Lower lobe of right lung (tissue), 2 donors: Measurements from ENCODE around the gene LYSMD1. TPM values are rescaled to one million over a fixed set of nuclear protein-coding genes. Genes with fewer than 3 reads are reported as not detected.

Experiments
- ATAC-seq, 2 donors: fragments of 200-7000 bp; cut with Tn5 transposase; one replicate each; pipeline ENCODE4 v1.9.1; 2020 to 2022; ENCODE audit warnings: mild to moderate bottlenecking in 2 of 2, moderate library complexity in 2 of 2
- DNase-seq: peaks from one replicate; pipeline ENCODE4 v3.0.0-alpha.2; 2020
- H3K27ac ChIP-seq: fragments of 200-600 bp; one replicate; pipeline ENCODE4 v1.8.0; 2022
- H3K27me3 ChIP-seq: fragments of 200-600 bp; one replicate; pipeline ENCODE4 v1.8.0; 2022; ENCODE audit warnings: low read depth
- H3K36me3 ChIP-seq: fragments of 200-600 bp; one replicate; pipeline ENCODE4 v1.8.0; 2022; ENCODE audit warnings: mild to moderate bottlenecking
- H3K4me1 ChIP-seq: fragments of 200-600 bp; one replicate; pipeline ENCODE4 v1.8.0; 2022
- H3K4me3 ChIP-seq: fragments of 200-600 bp; one replicate; pipeline ENCODE4 v1.8.0; 2022; ENCODE audit warnings: mild to moderate bottlenecking
- H3K9me3 ChIP-seq: fragments of 200-600 bp; one replicate; pipeline ENCODE4 v1.8.0; 2022
- intact Hi-C: fragments of 100-400 bp; cut with DNase I; formaldehyde crosslinking; loops from one replicate; pipeline ENCODE4 v1.11.0; 2022
- total RNA-seq: library from RNA; stranded (reverse); fragmentation: NEBNext Ultra II Directional; extraction: Animal tissue kit (Norgen Biotek cat#: 25700); gene quantifications from one replicate; pipeline ENCODE4 v1.2.1, GENCODE V29; 2021
- TF ChIP-seq, protein P1 (sequence below): fragments of 200-600 bp; IDR thresholded peaks from one replicate; pipeline ENCODE4 v1.8.0; 2022; ENCODE audit warnings: antibody characterized with exemption, mild to moderate bottlenecking
- donor health status: DM: no; HTN: yes; CAD: no; lungs with severe emphysema.

Gene LYSMD1
- total RNA-seq, 1 donor from 2014 or later, result 6.5 TPM

DNA sequence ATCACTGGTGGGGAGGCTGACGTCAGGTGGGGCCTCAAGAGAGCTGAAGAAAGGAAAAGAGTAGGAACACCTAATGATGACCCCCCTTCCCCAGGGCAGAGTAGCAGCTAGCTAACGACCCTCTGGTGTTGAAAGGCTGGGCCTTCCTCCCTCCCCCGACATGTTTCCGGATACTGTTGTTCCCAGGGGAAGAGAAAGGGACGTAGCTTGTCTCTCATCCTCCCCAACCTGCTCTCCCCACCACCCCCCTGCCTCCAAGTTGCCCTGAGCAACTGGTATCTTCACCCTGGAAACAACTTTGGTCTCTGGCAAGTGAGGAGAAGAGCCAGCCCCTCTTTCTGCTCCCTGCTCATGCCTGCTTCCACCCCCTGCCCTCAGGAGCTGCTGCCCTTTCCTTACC, 21.7 kb downstream of the LYSMD1 start:
- no peaks in the 10 kb centered on the region for H3K27me3 ChIP-seq
- intact Hi-C loops, result no loop called here
- no peak for ATAC-seq
- no peaks in the 10 kb centered on the region for H3K9me3 ChIP-seq
- TF ChIP-seq, protein P1, sequence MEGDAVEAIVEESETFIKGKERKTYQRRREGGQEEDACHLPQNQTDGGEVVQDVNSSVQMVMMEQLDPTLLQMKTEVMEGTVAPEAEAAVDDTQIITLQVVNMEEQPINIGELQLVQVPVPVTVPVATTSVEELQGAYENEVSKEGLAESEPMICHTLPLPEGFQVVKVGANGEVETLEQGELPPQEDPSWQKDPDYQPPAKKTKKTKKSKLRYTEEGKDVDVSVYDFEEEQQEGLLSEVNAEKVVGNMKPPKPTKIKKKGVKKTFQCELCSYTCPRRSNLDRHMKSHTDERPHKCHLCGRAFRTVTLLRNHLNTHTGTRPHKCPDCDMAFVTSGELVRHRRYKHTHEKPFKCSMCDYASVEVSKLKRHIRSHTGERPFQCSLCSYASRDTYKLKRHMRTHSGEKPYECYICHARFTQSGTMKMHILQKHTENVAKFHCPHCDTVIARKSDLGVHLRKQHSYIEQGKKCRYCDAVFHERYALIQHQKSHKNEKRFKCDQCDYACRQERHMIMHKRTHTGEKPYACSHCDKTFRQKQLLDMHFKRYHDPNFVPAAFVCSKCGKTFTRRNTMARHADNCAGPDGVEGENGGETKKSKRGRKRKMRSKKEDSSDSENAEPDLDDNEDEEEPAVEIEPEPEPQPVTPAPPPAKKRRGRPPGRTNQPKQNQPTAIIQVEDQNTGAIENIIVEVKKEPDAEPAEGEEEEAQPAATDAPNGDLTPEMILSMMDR, result no peak
- no peak overlapping the region for H3K27ac ChIP-seq
- peaks cover 5% of the 10 kb centered on the region for H3K36me3 ChIP-seq
- peaks cover 26% of the 10 kb centered on the region for H3K4me1 ChIP-seq
- no peak overlapping the region for H3K4me3 ChIP-seq
- DNase-seq, result no peak

DNA sequence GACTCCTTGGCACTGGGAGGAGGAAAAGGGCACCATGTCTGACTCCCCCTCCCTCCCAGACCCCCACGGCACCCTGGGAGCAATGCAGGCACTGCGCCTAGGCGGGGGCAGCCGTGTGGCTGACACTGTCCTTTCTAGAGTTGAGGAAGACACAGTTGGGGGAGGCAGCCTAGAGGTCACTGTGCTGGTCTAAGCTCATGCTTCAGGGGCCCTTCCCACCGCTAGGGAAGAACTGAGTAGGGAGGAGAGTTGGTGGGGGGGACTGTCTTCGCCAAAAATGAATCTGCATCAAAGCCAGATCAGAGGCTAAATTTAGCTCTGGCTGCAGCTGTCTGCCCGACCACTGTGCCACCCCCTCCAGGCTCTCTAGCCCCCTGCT, 22.7 kb downstream of the LYSMD1 start:
- no peaks in the 10 kb centered on the region for H3K27me3 ChIP-seq
- H3K4me3 ChIP-seq, result no peak overlapping the region
- no peak for DNase-seq
- H3K4me1 ChIP-seq, result peaks cover 26% of the 10 kb centered on the region
- H3K27ac ChIP-seq, result no peak overlapping the region
- H3K9me3 ChIP-seq, result no peaks in the 10 kb centered on the region
- intact Hi-C loops, result no loop called here
- peaks cover 5% of the 10 kb centered on the region for H3K36me3 ChIP-seq
- TF ChIP-seq, protein P1, result no peak
- ATAC-seq, result no peak

DNA sequence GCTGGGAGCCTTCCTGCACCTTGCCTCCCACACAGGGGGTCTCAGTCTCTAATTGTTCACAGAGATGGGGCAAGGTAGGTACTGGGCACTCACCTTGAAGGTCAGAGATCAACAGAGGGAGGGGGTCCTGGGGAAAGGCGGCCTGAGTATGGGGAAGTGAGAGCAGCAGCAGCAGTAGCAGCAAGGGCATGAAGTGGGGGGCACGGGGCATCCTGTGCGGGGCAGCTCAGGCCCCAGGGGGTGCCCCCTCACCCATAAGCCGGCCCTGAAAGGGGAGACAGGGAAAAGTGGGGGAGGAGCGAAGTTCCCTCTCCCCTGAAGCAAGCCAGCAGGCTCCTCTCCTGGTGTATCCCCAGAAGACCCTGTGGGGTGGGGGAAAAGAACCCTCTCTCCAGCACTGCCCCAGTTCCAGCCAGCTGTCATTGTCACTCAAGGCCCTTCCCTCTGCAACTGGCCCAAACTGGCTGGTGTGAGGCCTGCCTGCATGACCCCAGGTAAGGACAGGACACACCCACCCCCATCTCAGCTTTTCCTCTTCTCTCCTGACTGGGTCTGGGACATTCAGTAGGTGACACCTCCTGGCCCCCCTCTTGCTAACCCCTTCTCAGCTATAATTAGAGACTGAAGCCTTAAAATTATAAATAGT, 23.2 kb downstream of the LYSMD1 start:
- intact Hi-C loops, result no loop called here
- DNase-seq, result no peak

DNA sequence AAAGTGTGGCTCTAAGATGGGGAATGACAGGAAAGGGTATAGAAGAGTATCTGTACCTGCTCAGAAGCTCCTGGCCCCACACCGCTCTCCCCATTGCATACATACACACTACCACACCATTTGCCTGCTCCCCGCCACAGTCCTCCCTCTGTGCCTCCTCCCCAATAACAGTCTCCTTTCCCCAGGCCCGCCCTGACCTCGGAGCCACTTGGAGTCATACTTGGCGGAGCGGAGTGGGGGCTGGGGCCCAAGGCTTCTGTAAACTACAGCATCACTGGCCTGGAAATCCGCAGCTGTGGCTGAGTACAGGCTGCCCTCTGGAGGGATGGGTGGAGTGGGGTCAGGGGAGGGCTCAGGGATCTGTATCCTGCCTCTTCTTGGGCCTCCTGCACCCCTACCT, 27.9 kb downstream of the LYSMD1 start:
- no peaks in the 10 kb centered on the region for H3K27me3 ChIP-seq
- no peak overlapping the region for H3K27ac ChIP-seq
- ATAC-seq (no peak), DNase-seq (no peak)
- no peaks in the 10 kb centered on the region for H3K9me3 ChIP-seq
- intact Hi-C loops, result no loop called here
- no peaks in the 10 kb centered on the region for H3K4me1 ChIP-seq
- TF ChIP-seq, protein P1, result no peak
- H3K4me3 ChIP-seq, result no peak overlapping the region
- H3K36me3 ChIP-seq, result peaks cover 9% of the 10 kb centered on the region

More for the DNA sequence above, 23.2 kb downstream of the LYSMD1 start:
- TF ChIP-seq, protein P1, result no peak
- no peak overlapping the region for H3K4me3 ChIP-seq
- peaks cover 5% of the 10 kb centered on the region for H3K36me3 ChIP-seq
- ATAC-seq, result no peak
- H3K27ac ChIP-seq, result no peak overlapping the region
- H3K9me3 ChIP-seq, result no peaks in the 10 kb centered on the region
- no peaks in the 10 kb centered on the region for H3K27me3 ChIP-seq
- peaks cover 26% of the 10 kb centered on the region for H3K4me1 ChIP-seq

DNA sequence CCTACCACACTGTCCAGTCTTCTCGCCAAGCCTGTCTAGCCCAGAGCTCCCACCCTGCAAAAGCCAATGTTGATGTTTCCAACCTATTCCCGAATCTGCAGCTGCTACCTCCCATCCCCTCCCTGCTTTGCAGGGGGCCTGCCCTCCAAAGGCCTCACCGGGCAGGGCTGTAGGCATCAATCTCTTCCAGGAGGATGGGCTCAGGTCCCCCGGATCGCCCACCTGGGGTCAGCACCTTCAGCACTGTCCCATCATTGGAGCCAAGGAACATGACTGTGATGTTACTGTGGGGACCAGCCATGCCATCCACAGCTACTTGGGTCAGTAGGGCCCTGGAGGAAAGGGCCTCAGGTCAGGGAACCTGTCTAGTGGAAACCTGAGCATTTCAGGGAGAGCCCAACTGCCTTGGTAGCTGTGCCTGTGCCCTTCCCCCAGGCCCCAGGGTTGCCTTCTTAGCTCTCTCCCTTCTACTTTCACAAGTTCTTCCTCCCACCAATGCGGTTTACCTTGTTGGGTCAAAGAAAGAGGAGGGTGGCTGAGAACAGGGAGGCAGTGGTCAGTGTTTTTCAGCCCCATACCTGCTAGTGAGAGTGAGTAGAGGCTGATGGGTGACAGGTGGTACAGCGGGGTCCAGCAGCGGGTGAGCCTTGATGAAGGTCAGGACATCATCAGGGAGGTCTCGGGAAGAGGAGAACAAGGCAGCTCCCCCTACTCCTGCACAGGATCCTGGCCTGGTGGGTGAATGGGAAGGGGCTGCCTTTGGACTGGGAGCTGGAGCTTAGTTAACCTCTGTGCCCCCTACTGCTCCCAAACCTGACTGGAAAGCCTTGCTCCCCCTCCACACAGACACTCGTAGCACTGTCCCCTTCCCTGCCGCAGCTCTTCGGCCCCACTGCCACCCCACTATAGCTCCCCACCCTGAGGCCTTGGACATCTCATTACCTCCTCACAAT, 30.0 kb downstream of the LYSMD1 start:
- intact Hi-C loops, result no loop called here
- Histone ChIP-seq H3K9me3 (no peaks in the 10 kb centered on the region), H3K36me3 (peaks cover 9% of the 10 kb centered on the region), H3K4me3 (no peak overlapping the region), H3K4me1 (peaks cover 19% of the 10 kb centered on the region), H3K27me3 (no peaks in the 10 kb centered on the region), H3K27ac (no peak overlapping the region)
- no peak for DNase-seq
- no peak for ATAC-seq
- TF ChIP-seq, protein P1, result no peak
